Activated naive CD8-positive, alpha-beta T cell treated with anti-CD3 and anti-CD28 coated beads, Interleukin-2, amount 50 U/mL, for 24 hours (primary cell): ENCODE results near the gene ITPR2.
"Not testable (repeated sequence)": the region's sequence is repeated elsewhere in the genome, so short reads cannot be mapped to it uniquely, and the experiment has no call there.

ENCODE experiments used
- ATAC-seq: fragments of 150-1000 bp; cut with Tn5 transposase; one replicate; pipeline ENCODE4 v1.10.0; 2021
- DNase-seq: peaks from one replicate; pipeline ENCODE4 v3.0.0; 2021
- H3K27ac Mint-ChIP-seq: one replicate; pipeline ENCODE4 v1.8.0; 2021; ENCODE audit warnings: mild to moderate bottlenecking, mixed read lengths
- H3K27me3 Mint-ChIP-seq: one replicate; pipeline ENCODE4 v1.8.0; 2021; ENCODE audit warnings: mixed read lengths
- H3K36me3 Mint-ChIP-seq: one replicate; pipeline ENCODE4 v1.8.0; 2021; ENCODE audit warnings: low read depth, mixed read lengths
- H3K4me1 Mint-ChIP-seq: one replicate; pipeline ENCODE4 v1.8.0; 2021; ENCODE audit warnings: mixed read lengths
- H3K4me3 Mint-ChIP-seq: one replicate; pipeline ENCODE4 v1.8.0; 2021; ENCODE audit warnings: mild to moderate bottlenecking, moderate library complexity, mixed read lengths
- H3K9me3 Mint-ChIP-seq: one replicate; pipeline ENCODE4 v1.8.0; 2021; ENCODE audit warnings: mixed read lengths

Gene ITPR2

DNA sequence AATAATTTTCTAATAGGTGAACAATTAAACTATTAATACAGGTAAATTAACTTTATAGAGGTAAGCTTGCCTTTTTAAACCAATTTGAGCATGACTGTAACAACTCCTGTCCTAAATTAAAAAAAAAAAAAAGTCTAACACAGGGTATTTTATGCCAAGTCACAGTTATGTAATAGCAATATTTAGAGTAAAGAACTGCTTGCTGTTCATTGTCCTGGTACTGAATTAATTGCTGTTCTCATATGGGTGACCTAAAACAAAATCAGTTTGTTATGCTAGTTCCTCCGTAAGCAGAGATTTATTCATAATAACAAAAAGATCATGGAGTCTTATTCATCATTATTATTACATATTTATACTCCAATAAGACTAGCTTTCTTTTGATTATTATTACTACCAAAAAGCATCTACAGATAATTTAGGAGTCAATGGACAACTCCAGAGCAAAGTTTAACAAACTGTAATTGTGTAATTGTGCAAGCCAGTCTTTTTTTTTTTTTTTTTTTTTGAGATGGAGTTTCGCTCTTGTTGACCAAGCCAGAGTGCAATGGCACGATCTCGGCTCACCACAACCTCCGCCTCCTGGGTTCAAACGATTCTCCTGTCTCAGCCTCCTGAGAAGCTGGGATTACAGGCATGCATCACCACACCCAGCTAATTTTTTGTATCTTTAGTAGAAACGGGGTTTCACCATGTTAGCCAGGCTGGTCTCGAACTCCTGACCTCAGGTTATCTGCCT, 98.3 kb downstream of the ITPR2 start:
- ATAC-seq (no peak), DNase-seq (no peak)
- H3K4me3 Mint-ChIP-seq = no peak overlapping the region
- peaks cover 14% of the 10 kb centered on the region for H3K9me3 Mint-ChIP-seq
- H3K27me3 Mint-ChIP-seq = no peaks in the 10 kb centered on the region
- no peak overlapping the region for H3K27ac Mint-ChIP-seq
- H3K36me3 Mint-ChIP-seq = peaks cover 22% of the 10 kb centered on the region
- peaks cover 58% of the 10 kb centered on the region for H3K4me1 Mint-ChIP-seq

DNA sequence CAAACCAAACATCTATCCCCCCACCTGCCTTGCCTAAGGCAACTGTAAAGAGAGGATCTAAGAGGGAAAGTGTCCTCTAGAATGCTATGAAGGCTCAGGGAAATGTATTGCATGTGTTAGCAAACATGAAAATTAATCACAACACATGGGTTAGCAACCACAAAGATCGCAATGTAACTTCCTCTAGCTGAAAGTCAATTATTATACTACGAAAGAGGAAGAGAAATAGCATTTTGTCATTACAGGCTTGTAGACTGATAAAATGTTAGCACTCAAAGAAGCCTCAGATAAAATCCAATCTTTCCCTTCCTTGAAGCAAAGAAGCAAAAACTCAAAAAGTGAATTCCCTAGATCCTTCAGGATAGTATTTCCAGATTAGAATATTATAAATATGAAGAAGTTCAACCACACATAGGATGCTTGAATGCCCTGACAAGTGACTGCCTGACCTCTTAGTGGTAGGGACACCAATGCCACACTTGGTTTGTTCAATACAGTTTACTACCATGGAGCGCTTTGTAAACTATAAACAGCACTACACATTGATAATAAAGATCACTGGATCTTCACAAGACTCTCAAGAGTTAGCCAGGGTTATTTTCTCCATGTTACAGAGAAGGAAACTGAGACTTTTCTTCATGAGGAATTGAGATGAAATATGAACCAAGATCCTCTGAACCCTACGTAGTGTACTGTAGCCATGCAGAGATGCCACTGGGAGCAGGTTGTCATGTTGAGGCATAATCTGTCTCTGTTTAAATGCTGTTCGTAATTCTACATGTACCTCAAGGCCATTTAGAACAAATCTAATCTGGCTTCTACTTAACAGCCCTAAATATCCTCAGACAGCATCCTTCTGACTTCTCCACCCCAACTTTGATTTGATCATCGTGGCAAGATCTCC, 100.7 kb downstream of the ITPR2 start:
- H3K4me3 Mint-ChIP-seq = no peak overlapping the region
- peaks cover 74% of the 10 kb centered on the region for H3K4me1 Mint-ChIP-seq
- H3K9me3 Mint-ChIP-seq = no peaks in the 10 kb centered on the region
- ATAC-seq (no peak), DNase-seq (no peak)
- no peaks in the 10 kb centered on the region for H3K27me3 Mint-ChIP-seq
- H3K36me3 Mint-ChIP-seq = peaks cover 9% of the 10 kb centered on the region
- peak overlapping the region; percentile 39 for H3K27ac Mint-ChIP-seq

GRCh38 chr12:26730481-26731350, 102.3 kb downstream of the ITPR2 start:
- ATAC-seq (no peak), DNase-seq (no peak)
- Mint-ChIP-seq H3K27me3 (no peaks in the 10 kb centered on the region), H3K36me3 (peaks cover 8% of the 10 kb centered on the region), H3K9me3 (no peaks in the 10 kb centered on the region), H3K27ac (peak overlapping the region; percentile 59), H3K4me1 (peaks cover 79% of the 10 kb centered on the region), H3K4me3 (no peak overlapping the region)

DNA sequence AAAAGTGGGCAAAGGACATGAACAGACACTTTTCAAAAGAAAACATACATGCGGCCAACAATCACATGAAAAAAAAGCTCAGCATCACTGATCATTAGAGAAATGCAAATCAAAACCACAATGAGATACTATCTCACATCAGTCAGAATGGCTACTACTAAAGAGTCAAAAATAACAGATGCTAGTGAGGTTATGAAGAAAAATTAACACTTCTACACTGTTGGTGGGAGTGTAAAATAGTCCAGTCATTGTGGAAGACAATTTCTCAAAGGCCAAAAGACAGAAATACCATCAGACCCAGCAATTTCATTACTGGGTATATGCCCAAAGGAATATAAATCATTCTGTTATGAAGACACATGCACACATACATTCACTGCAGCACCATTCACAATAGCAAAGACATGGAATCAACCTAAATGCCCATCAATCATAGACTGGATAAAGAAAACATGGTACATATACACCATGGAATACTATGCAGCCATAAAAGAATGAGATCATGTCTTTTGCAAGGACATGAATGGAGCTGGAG, 103.8 kb downstream of the ITPR2 start:
- H3K36me3 Mint-ChIP-seq = peaks cover 15% of the 10 kb centered on the region
- H3K9me3 Mint-ChIP-seq, H3K27me3 Mint-ChIP-seq, DNase-seq: not testable (repeated sequence)
- H3K4me1 Mint-ChIP-seq = peaks cover 77% of the 10 kb centered on the region
- H3K27ac Mint-ChIP-seq = peak overlapping the region; percentile 58
- H3K4me3 Mint-ChIP-seq = peak overlapping the region; percentile 0
- ATAC-seq = peak; percentile 42

DNA sequence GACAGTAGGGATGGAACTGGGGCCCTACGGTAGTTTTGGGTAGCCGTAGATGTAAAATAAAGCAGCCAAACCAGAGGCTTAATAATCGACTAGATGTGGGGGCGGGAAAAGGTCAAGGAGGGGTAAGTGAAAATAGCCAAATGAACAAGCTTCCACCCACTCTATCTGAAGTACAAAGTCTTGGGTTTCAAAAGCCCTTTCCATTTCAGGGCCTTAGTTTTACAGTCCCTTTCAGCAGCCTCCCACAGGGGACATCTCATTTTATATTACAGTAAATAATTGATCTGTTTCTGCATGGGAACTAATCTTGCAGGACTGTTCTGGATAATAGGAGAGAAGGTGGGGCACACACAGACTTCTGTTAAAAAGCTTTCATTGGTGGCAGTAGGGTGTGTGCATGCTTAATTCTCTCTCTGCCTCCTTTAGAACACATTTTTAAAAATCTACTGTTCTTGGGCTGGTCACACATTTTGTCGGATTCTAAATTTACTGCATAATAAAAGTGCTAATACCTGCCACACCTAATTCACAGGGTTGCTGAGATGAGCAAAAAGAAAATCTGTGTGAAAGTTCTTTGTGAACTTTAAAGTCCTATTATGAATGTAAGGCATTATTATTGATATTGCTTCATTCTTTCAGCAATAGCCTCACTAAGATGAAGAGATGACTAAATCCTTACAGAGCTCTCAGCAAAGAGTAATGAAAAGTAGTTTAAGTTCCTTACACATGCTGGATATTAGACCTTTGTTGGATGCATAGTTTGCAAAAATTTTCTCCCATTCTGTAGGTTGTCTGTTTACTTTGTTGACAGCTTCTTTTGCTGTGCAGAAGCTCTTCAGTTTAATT, 104.6 kb downstream of the ITPR2 start:
- Mint-ChIP-seq H3K27ac (peak overlapping the region; percentile 78), H3K4me3 (peak overlapping the region; percentile 30), H3K4me1 (peaks cover 80% of the 10 kb centered on the region), H3K9me3 (no peaks in the 10 kb centered on the region), H3K36me3 (peaks cover 19% of the 10 kb centered on the region), H3K27me3 (no peaks in the 10 kb centered on the region)
- DNase-seq (peak; percentile 31), ATAC-seq (peak; percentile 67)

DNA sequence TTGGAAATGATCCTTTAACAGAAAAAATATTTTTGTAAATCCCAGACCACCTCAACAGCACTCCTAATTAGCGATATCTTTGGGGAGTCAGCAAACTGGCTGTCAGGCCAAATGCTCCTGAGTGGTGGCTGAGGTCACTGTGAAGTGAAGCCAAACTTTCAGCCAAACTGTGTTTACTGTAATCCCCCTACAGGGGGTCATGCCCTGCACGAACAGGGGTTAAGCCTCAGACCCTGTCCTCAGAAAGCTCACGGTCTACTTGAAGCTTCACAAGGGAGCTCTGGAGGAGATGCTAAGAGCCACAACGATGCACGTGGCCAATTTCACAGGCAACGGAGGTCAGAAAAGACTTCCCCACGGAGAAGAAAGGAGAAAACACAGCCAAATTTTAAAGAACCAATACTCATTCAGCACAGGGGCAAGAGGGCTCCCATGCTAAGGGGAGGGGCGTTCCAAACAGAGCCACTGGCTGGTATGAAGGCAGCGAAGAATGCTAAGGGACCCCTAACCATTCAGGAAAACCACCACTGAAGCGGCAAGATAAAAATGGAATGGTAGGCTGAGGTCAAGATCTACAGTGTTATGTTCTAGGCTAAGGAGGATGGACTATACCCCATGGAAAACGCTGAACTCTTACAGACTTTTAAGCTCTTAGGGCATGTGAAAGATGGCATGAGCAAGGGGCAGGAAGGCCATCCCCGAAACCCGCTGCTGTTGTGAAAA, 105.4 kb downstream of the ITPR2 start:
- no peak for DNase-seq
- H3K36me3 Mint-ChIP-seq = peaks cover 19% of the 10 kb centered on the region
- ATAC-seq = no peak
- peak overlapping the region; percentile 78 for H3K27ac Mint-ChIP-seq
- H3K27me3 Mint-ChIP-seq = no peaks in the 10 kb centered on the region
- peaks cover 82% of the 10 kb centered on the region for H3K4me1 Mint-ChIP-seq
- H3K4me3 Mint-ChIP-seq = peak overlapping the region; percentile 30
- no peaks in the 10 kb centered on the region for H3K9me3 Mint-ChIP-seq

GRCh38 chr12:26726956-26727355, 106.0 kb downstream of the ITPR2 start:
- Mint-ChIP-seq H3K9me3 (no peaks in the 10 kb centered on the region), H3K4me1 (peaks cover 80% of the 10 kb centered on the region), H3K27ac (peak overlapping the region; percentile 78), H3K36me3 (peaks cover 24% of the 10 kb centered on the region), H3K27me3 (no peaks in the 10 kb centered on the region), H3K4me3 (no peak overlapping the region)
- ATAC-seq = no peak
- no peak for DNase-seq

DNA sequence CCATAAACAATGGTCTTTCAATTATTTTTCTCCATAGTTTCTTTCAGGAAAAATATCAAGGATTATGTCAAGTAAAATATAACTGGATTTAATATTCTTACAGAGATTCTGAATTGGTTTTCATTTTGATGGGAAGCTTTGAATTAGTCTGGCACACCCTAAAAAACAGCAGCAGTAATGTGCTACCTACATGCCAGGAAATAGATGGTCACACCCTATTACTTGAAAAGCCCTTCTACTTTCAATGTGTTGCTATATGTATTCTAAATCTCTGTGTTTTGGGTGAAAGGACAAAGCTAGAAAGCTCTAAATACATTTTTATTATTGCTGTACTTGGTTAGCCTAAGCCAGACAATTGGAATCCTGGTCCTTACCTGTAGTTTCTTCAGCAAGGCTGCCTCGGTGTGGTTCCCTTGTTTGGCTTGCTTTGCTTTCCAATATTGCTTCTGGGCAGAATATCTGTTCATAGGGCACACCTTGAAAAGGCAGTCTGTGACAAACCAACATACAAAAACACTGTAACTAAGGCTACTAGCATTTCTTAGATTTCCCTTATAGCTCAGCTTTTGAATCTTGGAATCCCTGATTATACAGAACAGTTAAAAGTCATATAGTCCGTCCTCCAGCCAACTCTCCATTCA, 107.6 kb downstream of the ITPR2 start:
- no peak overlapping the region for H3K27ac Mint-ChIP-seq
- DNase-seq = no peak
- ATAC-seq = no peak
- H3K4me1 Mint-ChIP-seq = peaks cover 70% of the 10 kb centered on the region
- no peaks in the 10 kb centered on the region for H3K9me3 Mint-ChIP-seq
- H3K27me3 Mint-ChIP-seq = no peaks in the 10 kb centered on the region
- no peak overlapping the region for H3K4me3 Mint-ChIP-seq
- H3K36me3 Mint-ChIP-seq = peaks cover 32% of the 10 kb centered on the region

DNA sequence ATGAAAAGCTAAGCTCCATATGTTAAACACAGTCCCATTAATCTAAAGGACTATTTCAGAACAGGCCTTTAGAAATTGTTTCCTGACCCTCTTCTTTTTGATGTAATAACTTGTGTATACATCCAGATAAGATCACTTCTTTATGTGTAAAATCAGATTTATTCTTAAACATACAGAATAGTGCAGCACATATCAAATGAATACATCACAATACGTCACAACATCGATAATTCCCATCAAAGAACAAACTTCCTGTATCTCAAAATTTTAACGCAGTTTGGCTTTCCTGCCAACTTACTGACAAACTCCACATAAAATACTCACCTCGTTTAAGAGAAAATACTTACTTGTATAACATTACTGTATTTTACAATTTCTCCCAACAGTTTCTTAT, 108.7 kb downstream of the ITPR2 start:
- Mint-ChIP-seq H3K4me1 (peaks cover 59% of the 10 kb centered on the region), H3K4me3 (no peak overlapping the region), H3K36me3 (peaks cover 29% of the 10 kb centered on the region), H3K9me3 (no peaks in the 10 kb centered on the region), H3K27me3 (no peaks in the 10 kb centered on the region), H3K27ac (no peak overlapping the region)
- ATAC-seq = no peak
- DNase-seq = no peak

DNA sequence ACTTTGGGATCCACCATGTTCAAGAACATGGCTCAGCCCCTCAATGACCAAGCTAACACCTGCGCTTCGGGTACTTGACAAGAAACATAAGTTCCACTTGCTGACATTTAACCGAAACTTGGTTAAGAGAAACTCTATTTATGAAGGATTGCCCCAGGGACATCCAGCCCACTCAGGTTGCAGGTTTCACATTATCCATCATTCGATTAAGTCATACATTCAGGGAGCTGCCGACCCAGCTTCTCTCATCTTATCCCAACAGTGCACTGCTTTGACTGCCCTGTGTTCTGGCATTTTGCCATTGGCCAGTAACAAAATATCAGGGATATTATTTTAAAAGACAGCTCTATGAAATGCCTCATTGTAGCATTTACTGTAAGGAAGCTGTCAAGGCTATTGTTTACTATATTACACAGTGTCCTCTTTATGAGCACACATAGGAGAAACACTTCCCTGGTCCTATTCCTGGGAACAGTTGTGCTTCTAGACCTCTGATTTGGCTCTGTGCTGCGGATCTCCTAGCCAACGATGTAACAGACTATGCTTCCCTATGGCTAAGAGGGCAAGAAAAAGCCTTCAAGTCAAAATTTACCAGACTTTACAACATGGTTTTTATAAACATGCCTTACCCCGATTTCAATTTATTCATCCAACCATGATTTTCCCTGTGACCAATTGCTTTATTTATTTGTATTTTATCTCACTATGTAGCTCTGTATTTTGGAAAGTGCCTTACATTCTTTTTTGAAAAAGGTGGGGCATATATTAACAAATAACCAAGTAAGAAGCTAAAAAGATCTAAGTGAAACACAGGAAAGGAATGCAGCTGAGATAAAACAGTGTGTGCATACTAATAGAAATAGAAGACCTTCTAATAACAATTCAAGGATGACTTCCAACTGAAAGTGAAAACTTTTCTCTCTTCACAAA, 109.3 kb downstream of the ITPR2 start:
- Mint-ChIP-seq H3K4me1 (peaks cover 52% of the 10 kb centered on the region), H3K27ac (peak overlapping the region; percentile 34)
- ATAC-seq = peak; percentile 3

DNA sequence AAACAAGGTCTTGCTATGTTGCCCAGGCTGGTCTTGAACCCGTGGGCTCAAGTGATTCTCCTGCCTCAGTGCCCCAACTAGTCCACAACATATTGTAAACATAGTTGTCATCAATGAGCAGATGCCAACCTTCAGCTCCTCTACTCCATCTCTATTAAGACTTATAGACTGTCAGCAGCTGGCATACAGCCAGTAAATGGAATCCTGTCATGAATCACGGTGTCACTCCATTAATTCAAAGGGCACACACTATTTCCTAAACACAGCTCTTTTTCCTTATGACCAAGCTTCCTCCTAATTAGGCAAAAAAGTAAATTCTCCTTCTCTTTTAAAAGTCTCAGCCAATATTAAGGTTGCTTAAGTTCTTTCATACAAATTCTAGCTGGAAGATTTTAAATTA, 111.2 kb downstream of the ITPR2 start:
- no peak overlapping the region for H3K4me3 Mint-ChIP-seq
- peaks cover 34% of the 10 kb centered on the region for H3K4me1 Mint-ChIP-seq
- peak overlapping the region; percentile 66 for H3K27ac Mint-ChIP-seq
- ATAC-seq (peak; percentile 28), DNase-seq (no peak)
- no peaks in the 10 kb centered on the region for H3K9me3 Mint-ChIP-seq
- H3K36me3 Mint-ChIP-seq = peaks cover 31% of the 10 kb centered on the region
- no peaks in the 10 kb centered on the region for H3K27me3 Mint-ChIP-seq

More for the DNA sequence above, 109.3 kb downstream of the ITPR2 start:
- Mint-ChIP-seq H3K4me3 (no peak overlapping the region), H3K9me3 (no peaks in the 10 kb centered on the region), H3K27me3 (no peaks in the 10 kb centered on the region), H3K36me3 (peaks cover 29% of the 10 kb centered on the region)
- DNase-seq = no peak

GRCh38 chr12:26719852-26720251, 113.1 kb downstream of the ITPR2 start:
- no peak for DNase-seq
- H3K27me3 Mint-ChIP-seq = no peaks in the 10 kb centered on the region

More at GRCh38 chr12:26719852-26720251, 113.1 kb downstream of the ITPR2 start:
- Mint-ChIP-seq H3K9me3 (no peaks in the 10 kb centered on the region), H3K4me3 (no peak overlapping the region), H3K36me3 (peaks cover 33% of the 10 kb centered on the region), H3K27ac (no peak overlapping the region), H3K4me1 (peaks cover 25% of the 10 kb centered on the region)
- ATAC-seq = no peak
